DMS79 (cell line): ENCODE results near the gene TIAM2.

Experiments used
- DNase-seq: peaks from one replicate; lab custom pipeline; 2025; lab: John Stamatoyannopoulos, UW

Gene TIAM2

GRCh38 chr6:155292711-155293110 is 297.6 kb downstream of the TIAM2 start:
- DNase-seq = no peak

- no peak for DNase-seq
These were observed 302.6 kb downstream of the TIAM2 start for GRCh38 chr6:155297669-155298068.

- no peak for DNase-seq
These were observed 306.8 kb downstream of the TIAM2 start for GRCh38 chr6:155301867-155302266.

GRCh38 chr6:155303361-155303870 is 308.3 kb downstream of the TIAM2 start:
- no peak for DNase-seq

- DNase-seq = no peak
These were observed 311.8 kb downstream of the TIAM2 start for GRCh38 chr6:155306958-155307357.
